A549 (cell line): ENCODE measurements around the gene CHPF. TPM values are rescaled to one million over a fixed set of nuclear protein-coding genes. Genes with fewer than 3 reads are reported as not detected.

Experiments used
- ATAC-seq, 2 experiments: fragments of 200-7000 bp in 1 of 2; fragments of >200 bp in 1 of 2; cut with Nextera tagmentation in 1 of 2; cut with Tn5 transposase in 1 of 2; 3 replicates each; pipeline versions ENCODE4 v1.8.0 to v1.9.1; 2018 to 2020; ENCODE audit warnings: mild to moderate bottlenecking in 1 of 2, moderate library complexity in 1 of 2
- CTCF ChIA-PET: fragments of 300-600 bp; sonication (Branson Sonifier 250); formaldehyde crosslinking; extraction: SDS; loops from one replicate; lab custom pipeline; 2021; ENCODE audit warnings: antibody characterized with exemption, inconsistent platforms; lab: Yijun Ruan, JAX
- POLR2A ChIA-PET: fragments of 350-600 bp; formaldehyde crosslinking; extraction: SDS; loops from one replicate; lab custom pipeline; 2021; ENCODE audit warnings: antibody characterized with exemption, inconsistent platforms; lab: Yijun Ruan, JAX
- DNase-seq, 2 experiments: peaks; one replicate each; pipeline versions ENCODE4 v3.0.0 to v3.0.0-alpha.2; 2011 to 2016; ENCODE audit warnings: low read depth in 1 of 2, low spot score in 1 of 2
- FAIRE-seq: peaks from 2 replicates; lab custom pipeline; 2011; peaks lifted over from hg19 to GRCh38; lab: Jason Lieb, UNC
- H3K27ac ChIP-seq, 2 experiments: fragments of >200 bp; sonication (Bioruptor Twin); formaldehyde crosslinking; 3 replicates each; pipeline ENCODE4 v1.5.1; 2016 to 2017
- H3K4me1 ChIP-seq: fragments of >200 bp; sonication (Bioruptor Twin); formaldehyde crosslinking; 3 replicates; pipeline ENCODE4 v1.6.1; 2016
- H3K4me2 ChIP-seq: fragments of >200 bp; sonication (Bioruptor Twin); formaldehyde crosslinking; 3 replicates; pipeline ENCODE4 v1.6.1; 2016
- H3K4me3 ChIP-seq: fragments of >200 bp; sonication (Bioruptor Twin); formaldehyde crosslinking; 3 replicates; pipeline ENCODE4 v1.5.1; 2016
- H3K9me3 ChIP-seq: fragments of >200 bp; sonication (Bioruptor Twin); formaldehyde crosslinking; 3 replicates; pipeline ENCODE4 v1.6.1; 2016
- CEBPB ChIP-seq, 2 experiments: fragments of >200 bp in 1 of 2; sonication (Bioruptor Twin) in 1 of 2; formaldehyde crosslinking in 1 of 2; IDR thresholded peaks; 2 replicates each; pipeline ENCODE4 v1.6.1; 2012 to 2016
- CHD2 ChIP-seq: fragments of 150-350 bp; IDR thresholded peaks from 2 replicates; pipeline ENCODE4 v1.6.1; 2014; ENCODE audit warnings: low read length; ENCODE audit not compliant: partially characterized antibody
- CHD4 ChIP-seq: fragments of 200-600 bp; sonication (generic); IDR thresholded peaks from 2 replicates; pipeline ENCODE4 v1.6.1; 2016; ENCODE audit warnings: antibody characterized with exemption, mild to moderate bottlenecking, borderline replicate concordance
- E2F6 ChIP-seq: IDR thresholded peaks from 2 replicates; pipeline ENCODE4 v1.6.1; 2012; ENCODE audit warnings: low read depth, borderline replicate concordance
- ESRRA ChIP-seq: fragments of 150-350 bp; IDR thresholded peaks from 2 replicates; pipeline ENCODE4 v1.6.1; 2014; ENCODE audit warnings: mild to moderate bottlenecking, low read length, borderline replicate concordance
- FOSB ChIP-seq: fragments of 250-450 bp; sonication (Bioruptor Pico); IDR thresholded peaks from 2 replicates; pipeline ENCODE4 v1.5.0; 2020; ENCODE audit warnings: mild to moderate bottlenecking, moderate library complexity
- FOXS1 ChIP-seq: fragments of 250-450 bp; sonication (Bioruptor Pico); IDR thresholded peaks from 2 replicates; pipeline ENCODE4 v1.5.0; 2020; ENCODE audit warnings: mild to moderate bottlenecking, moderate library complexity
- GATA3 ChIP-seq: IDR thresholded peaks from 2 replicates; pipeline ENCODE4 v1.6.1; 2012; ENCODE audit warnings: borderline replicate concordance
- HOXB13 ChIP-seq: fragments of 250-450 bp; sonication (Bioruptor Pico); IDR thresholded peaks from 2 replicates; pipeline ENCODE4 v1.5.0; 2020; ENCODE audit warnings: low read depth, mild to moderate bottlenecking, moderate library complexity
- JUNB ChIP-seq: fragments of >200 bp; sonication (Bioruptor Twin); formaldehyde crosslinking; IDR thresholded peaks from 2 replicates; pipeline ENCODE4 v1.6.1; 2016
- MAFK ChIP-seq: fragments of 450-650 bp; IDR thresholded peaks from 2 replicates; pipeline ENCODE4 v1.6.1; 2014; ENCODE audit not compliant: partially characterized antibody
- MAZ ChIP-seq: fragments of 150-350 bp; IDR thresholded peaks from 2 replicates; pipeline ENCODE4 v1.6.1; 2014; ENCODE audit warnings: antibody characterized with exemption, low read depth, low read length, borderline replicate concordance
- POLR2AphosphoS2 ChIP-seq: conservative IDR thresholded peaks from 2 replicates; pipeline ENCODE4 v1.6.1; 2012; ENCODE audit warnings: low read length, improper control_type of control experiment, inconsistent platforms
- RCOR1 ChIP-seq: fragments of 150-350 bp; IDR thresholded peaks from 2 replicates; pipeline ENCODE4 v1.6.1; 2014; ENCODE audit warnings: antibody characterized with exemption, low read length, low read depth
- SMC3 ChIP-seq: fragments of >200 bp; sonication (Bioruptor Twin); formaldehyde crosslinking; IDR thresholded peaks from 3 replicates; pipeline ENCODE4 v1.6.1; 2018; ENCODE audit warnings: inconsistent platforms
- TFCP2L1 ChIP-seq: fragments of 250-450 bp; sonication (Bioruptor Pico); IDR thresholded peaks from 2 replicates; pipeline ENCODE4 v1.5.0; 2021; ENCODE audit warnings: mild to moderate bottlenecking
- ZC3H11A ChIP-seq: fragments of 450-650 bp; IDR thresholded peaks from 2 replicates; pipeline ENCODE4 v1.6.1; 2014; ENCODE audit warnings: antibody characterized with exemption, mild to moderate bottlenecking
- WGBS: methylation state at CpG from one replicate; pipeline ENCODE4 v1.1.6; 2017; ENCODE audit errors: missing lambda C conversion rate; 5-methylcytosine and 5-hydroxymethylcytosine counted together
- polyA plus RNA-seq, 4 experiments: library from polyadenylated mRNA; depleted of rRNA in 3 of 4; stranded (reverse); fragments of >200 nt; fragmentation: RNase III in 1 of 4; extraction: RNeasy Plus Mini Kit Qiagen cat#74134 plus additional on column Dnase treatment in 1 of 4; gene quantifications; 2 replicates in 3 of 4; 3 replicates in 1 of 4; pipeline ENCODE4 v1.2.3, GENCODE V29; 2011 to 2017
- TF ChIP-seq, protein P1 (sequence below): fragments of >200 bp; sonication (Bioruptor Twin); formaldehyde crosslinking; IDR thresholded peaks from 3 replicates; pipeline ENCODE4 v1.5.1; 2016
- TF ChIP-seq, protein P2 (sequence below): fragments of >200 bp; sonication (Bioruptor Twin); formaldehyde crosslinking; IDR thresholded peaks from 2 replicates; pipeline ENCODE4 v1.6.1; 2016
- TF ChIP-seq, protein P3 (sequence below): fragments of 200-600 bp; sonication (generic); IDR thresholded peaks from 2 replicates; pipeline ENCODE4 v1.6.1; 2016; ENCODE audit warnings: antibody characterized with exemption, mild to moderate bottlenecking, moderate library complexity

CHPF gene
- polyA plus RNA-seq, 2 of the 4 experiments (the other 2 are of a cell fraction), result 9.0 to 14.8 TPM

GRCh38 chr2:219570194-219570923 lies 26.8 kb upstream of the CHPF start (continued):
- TF ChIP-seq, protein P1, sequence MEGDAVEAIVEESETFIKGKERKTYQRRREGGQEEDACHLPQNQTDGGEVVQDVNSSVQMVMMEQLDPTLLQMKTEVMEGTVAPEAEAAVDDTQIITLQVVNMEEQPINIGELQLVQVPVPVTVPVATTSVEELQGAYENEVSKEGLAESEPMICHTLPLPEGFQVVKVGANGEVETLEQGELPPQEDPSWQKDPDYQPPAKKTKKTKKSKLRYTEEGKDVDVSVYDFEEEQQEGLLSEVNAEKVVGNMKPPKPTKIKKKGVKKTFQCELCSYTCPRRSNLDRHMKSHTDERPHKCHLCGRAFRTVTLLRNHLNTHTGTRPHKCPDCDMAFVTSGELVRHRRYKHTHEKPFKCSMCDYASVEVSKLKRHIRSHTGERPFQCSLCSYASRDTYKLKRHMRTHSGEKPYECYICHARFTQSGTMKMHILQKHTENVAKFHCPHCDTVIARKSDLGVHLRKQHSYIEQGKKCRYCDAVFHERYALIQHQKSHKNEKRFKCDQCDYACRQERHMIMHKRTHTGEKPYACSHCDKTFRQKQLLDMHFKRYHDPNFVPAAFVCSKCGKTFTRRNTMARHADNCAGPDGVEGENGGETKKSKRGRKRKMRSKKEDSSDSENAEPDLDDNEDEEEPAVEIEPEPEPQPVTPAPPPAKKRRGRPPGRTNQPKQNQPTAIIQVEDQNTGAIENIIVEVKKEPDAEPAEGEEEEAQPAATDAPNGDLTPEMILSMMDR, result peak; percentile 22; the same call in 1 of the 3 replicates
- TF ChIP-seq ZC3H11A, result no peak
- TF ChIP-seq JUNB, result no peak
- no peak for TF ChIP-seq FOXS1
- no peak for TF ChIP-seq FOSB (CRISPR knock-in tag)
- TF ChIP-seq, protein P2, sequence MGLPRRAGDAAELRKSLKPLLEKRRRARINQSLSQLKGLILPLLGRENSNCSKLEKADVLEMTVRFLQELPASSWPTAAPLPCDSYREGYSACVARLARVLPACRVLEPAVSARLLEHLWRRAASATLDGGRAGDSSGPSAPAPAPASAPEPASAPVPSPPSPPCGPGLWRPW, result no peak
- TF ChIP-seq GATA3, result no peak
- no peak for TF ChIP-seq MAZ
- no peak for TF ChIP-seq SMC3
- TF ChIP-seq CEBPB (IDR thresholded peaks at IDR 0.05), result no peak
- TF ChIP-seq E2F6, result 0 out of 2 replicates have a peak, but pooled peaks have one; percentile 33
- TF ChIP-seq CHD2, result no peak
- no peak for TF ChIP-seq POLR2AphosphoS2
- TF ChIP-seq TFCP2L1 (CRISPR knock-in tag), result no peak
- TF ChIP-seq, protein P3, sequence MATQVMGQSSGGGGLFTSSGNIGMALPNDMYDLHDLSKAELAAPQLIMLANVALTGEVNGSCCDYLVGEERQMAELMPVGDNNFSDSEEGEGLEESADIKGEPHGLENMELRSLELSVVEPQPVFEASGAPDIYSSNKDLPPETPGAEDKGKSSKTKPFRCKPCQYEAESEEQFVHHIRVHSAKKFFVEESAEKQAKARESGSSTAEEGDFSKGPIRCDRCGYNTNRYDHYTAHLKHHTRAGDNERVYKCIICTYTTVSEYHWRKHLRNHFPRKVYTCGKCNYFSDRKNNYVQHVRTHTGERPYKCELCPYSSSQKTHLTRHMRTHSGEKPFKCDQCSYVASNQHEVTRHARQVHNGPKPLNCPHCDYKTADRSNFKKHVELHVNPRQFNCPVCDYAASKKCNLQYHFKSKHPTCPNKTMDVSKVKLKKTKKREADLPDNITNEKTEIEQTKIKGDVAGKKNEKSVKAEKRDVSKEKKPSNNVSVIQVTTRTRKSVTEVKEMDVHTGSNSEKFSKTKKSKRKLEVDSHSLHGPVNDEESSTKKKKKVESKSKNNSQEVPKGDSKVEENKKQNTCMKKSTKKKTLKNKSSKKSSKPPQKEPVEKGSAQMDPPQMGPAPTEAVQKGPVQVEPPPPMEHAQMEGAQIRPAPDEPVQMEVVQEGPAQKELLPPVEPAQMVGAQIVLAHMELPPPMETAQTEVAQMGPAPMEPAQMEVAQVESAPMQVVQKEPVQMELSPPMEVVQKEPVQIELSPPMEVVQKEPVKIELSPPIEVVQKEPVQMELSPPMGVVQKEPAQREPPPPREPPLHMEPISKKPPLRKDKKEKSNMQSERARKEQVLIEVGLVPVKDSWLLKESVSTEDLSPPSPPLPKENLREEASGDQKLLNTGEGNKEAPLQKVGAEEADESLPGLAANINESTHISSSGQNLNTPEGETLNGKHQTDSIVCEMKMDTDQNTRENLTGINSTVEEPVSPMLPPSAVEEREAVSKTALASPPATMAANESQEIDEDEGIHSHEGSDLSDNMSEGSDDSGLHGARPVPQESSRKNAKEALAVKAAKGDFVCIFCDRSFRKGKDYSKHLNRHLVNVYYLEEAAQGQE, result no peak
- TF ChIP-seq RCOR1, result no peak
- no peak for TF ChIP-seq ESRRA
- no peak for TF ChIP-seq HOXB13 (CRISPR knock-in tag)

DNA sequence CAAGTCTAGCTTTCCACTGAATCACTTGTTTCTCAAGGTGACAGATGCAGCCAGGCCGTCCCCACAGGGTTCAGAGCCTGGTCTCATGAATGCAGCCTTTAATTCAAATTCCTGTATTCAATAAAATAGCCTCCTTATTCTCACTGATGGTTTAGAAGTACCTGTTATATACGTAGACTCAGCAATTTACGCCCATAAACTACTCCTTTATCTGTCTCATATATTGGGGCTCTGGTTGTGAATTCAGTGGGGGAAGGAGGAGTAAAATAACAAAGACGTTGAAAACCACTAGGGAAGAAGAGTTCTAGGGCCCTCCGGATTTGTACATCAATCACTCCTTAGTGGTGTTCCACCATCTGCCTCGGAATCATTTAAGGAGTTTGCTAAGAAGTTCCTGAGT lies 26.0 kb upstream of the CHPF start:
- DNase-seq (no peak), FAIRE-seq (no peak), ATAC-seq (no peak)
- Histone ChIP-seq H3K4me2 (peak overlapping the region; percentile 72), H3K9me3 (no peaks in the 10 kb centered on the region), H3K4me1 (peaks cover 14% of the 10 kb centered on the region), H3K27ac (no peak overlapping the region), H3K4me3 (no peak overlapping the region)
- TF ChIP-seq CHD4 (no peak), MAFK (peak; percentile 74)
- POLR2A ChIA-PET, result interaction anchor here (1.6 kb wide), 1 partner anchor 9 kb away, joined by 9 read pairs; no protein-coding TSS in a partner anchor
- WGBS, result 87% methylated on average over 6 of the region's 6 CpGs
- CTCF ChIA-PET, result interaction anchor here (1.3 to 7.5 kb wide), 2 partner anchors 9 to 10 kb away, joined by 6 to 50 read pairs; no protein-coding TSS in a partner anchor
